PC-9 (cell line): ENCODE measurements around the gene ANKDD1B. TPM values are rescaled to one million over a fixed set of nuclear protein-coding genes. Genes with fewer than 3 reads are reported as not detected.

Experiments used
- BruUV-seq: library from RNA; stranded (reverse); fragments of 400-500 nt; replicated peaks from 2 replicates; lab custom pipeline; 2021; lab: Mats Ljungman, UMichigan
- CTCF ChIA-PET: fragments of 300-600 bp; sonication (Branson Sonifier 250); formaldehyde crosslinking; loops from one replicate; lab custom pipeline; 2022; ENCODE audit warnings: antibody characterized with exemption; lab: Charles Lee
- POLR2A ChIA-PET: fragments of 300-600 bp; sonication (Branson Sonifier 250); formaldehyde crosslinking; loops from one replicate; lab custom pipeline; 2022; ENCODE audit warnings: antibody characterized with exemption; ENCODE audit not compliant: unreplicated experiment; lab: Charles Lee
- DNase-seq, 2 experiments: peaks; one replicate each; pipeline versions ENCODE4 v3.0.0 to v3.0.0-alpha.2; 2015 to 2022; ENCODE audit warnings: mixed read lengths in 1 of 2
- H2AFZ ChIP-seq: fragments of 200-600 bp; sonication (generic); 2 replicates; pipeline ENCODE4 v1.8.1; 2017; ENCODE audit warnings: antibody characterized with exemption
- H3F3A ChIP-seq: fragments of 200-600 bp; sonication (generic); 2 replicates; pipeline ENCODE4 v1.8.1; 2017; ENCODE audit warnings: antibody characterized with exemption, mild to moderate bottlenecking, low read depth; ENCODE audit not compliant: insufficient read depth
- H3K27ac ChIP-seq: fragments of 200-600 bp; sonication (generic); 2 replicates; pipeline ENCODE4 v1.6.1; 2016; ENCODE audit warnings: mixed run types
- H3K27me3 ChIP-seq: fragments of 200-600 bp; sonication (generic); 2 replicates; pipeline ENCODE4 v1.6.1; 2016; ENCODE audit warnings: low read depth, mixed run types; ENCODE audit not compliant: insufficient read depth
- H3K36me3 ChIP-seq: fragments of 200-600 bp; sonication (generic); 2 replicates; pipeline ENCODE4 v1.6.1; 2016; ENCODE audit warnings: low read depth, mixed run types
- H3K4me1 ChIP-seq: fragments of 200-600 bp; sonication (generic); replicated peaks from 2 replicates; pipeline ENCODE4 v1.6.1; 2016; ENCODE audit warnings: mixed run types; ENCODE audit not compliant: insufficient read depth
- H3K4me2 ChIP-seq: fragments of 200-600 bp; sonication (generic); 2 replicates; pipeline ENCODE4 v1.6.1; 2017; ENCODE audit warnings: mixed run types
- H3K4me3 ChIP-seq: fragments of 200-600 bp; sonication (generic); 2 replicates; pipeline ENCODE4 v1.6.1; 2016; ENCODE audit warnings: mixed run types
- H3K79me2 ChIP-seq: fragments of 200-600 bp; sonication (generic); 2 replicates; pipeline ENCODE4 v1.6.1; 2017; ENCODE audit warnings: low read depth, mixed run types
- H3K9me2 ChIP-seq: fragments of 200-600 bp; sonication (generic); 2 replicates; pipeline ENCODE4 v1.8.1; 2017; ENCODE audit warnings: mild to moderate bottlenecking; ENCODE audit not compliant: insufficient read depth
- H3K9me3 ChIP-seq: fragments of 200-600 bp; sonication (generic); 2 replicates; pipeline ENCODE4 v1.8.1; 2016; ENCODE audit warnings: low read depth; ENCODE audit not compliant: insufficient read depth
- H4K20me1 ChIP-seq: fragments of 200-600 bp; sonication (generic); 2 replicates; pipeline ENCODE4 v1.8.1; 2017; ENCODE audit not compliant: insufficient read depth
- EZH2 ChIP-seq: fragments of 200-600 bp; sonication (generic); IDR thresholded peaks from 2 replicates; pipeline ENCODE4 v1.8.0; 2017; ENCODE audit warnings: antibody characterized with exemption, low read depth
- intact Hi-C: fragments of 100-400 bp; cut with micrococcal nuclease; formaldehyde crosslinking; loops from one replicate; pipeline ENCODE4 v1.10.0; 2022; ENCODE audit not compliant: unreplicated experiment
- total RNA-seq: library from RNA; stranded (reverse); gene quantifications from 2 replicates; pipeline ENCODE4 v1.2.3, GENCODE V29; 2021
- TF ChIP-seq, protein P1 (sequence below): fragments of 200-600 bp; sonication (generic); conservative IDR thresholded peaks from 2 replicates; pipeline ENCODE4 v1.6.1; 2017; ENCODE audit warnings: mixed run types, antibody characterized with exemption, mild to moderate bottlenecking, moderate library complexity

The ANKDD1B gene
- total RNA-seq, 1 experiment from 2014 or later, result 0.31 TPM

DNA sequence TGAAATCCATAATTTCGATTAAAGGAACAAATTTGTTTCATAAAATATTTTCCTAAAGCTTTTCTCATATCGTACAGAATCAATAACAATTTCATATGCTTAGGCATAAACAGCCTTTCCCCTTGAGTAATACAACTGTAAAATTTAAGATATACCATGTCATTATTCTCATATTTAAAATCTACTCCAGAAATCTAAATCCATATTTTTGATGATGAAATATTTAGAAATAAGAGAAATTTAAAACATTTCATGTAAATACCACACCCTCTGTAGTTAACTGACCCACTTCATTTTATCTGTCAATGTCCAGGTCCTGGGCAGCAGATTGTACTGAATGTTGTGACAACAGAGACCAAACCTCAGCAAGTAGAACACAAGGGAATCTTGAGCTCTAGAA lies 100.8 kb downstream of the ANKDD1B start:
- intact Hi-C loops, result no loop called here
- peaks cover 12% of the 10 kb centered on the region for H3K4me1 ChIP-seq
- BruUV-seq, result no TSS peak
- ChIA-PET POLR2A (no interaction called here), CTCF (no interaction called here)
- no peaks in the 10 kb centered on the region for H3K27me3 ChIP-seq
- H4K20me1 ChIP-seq, result no peaks in the 10 kb centered on the region; the same call in 1 of the 2 replicates
- peaks cover 45% of the 10 kb centered on the region for H3K79me2 ChIP-seq
- TF ChIP-seq, protein P1, sequence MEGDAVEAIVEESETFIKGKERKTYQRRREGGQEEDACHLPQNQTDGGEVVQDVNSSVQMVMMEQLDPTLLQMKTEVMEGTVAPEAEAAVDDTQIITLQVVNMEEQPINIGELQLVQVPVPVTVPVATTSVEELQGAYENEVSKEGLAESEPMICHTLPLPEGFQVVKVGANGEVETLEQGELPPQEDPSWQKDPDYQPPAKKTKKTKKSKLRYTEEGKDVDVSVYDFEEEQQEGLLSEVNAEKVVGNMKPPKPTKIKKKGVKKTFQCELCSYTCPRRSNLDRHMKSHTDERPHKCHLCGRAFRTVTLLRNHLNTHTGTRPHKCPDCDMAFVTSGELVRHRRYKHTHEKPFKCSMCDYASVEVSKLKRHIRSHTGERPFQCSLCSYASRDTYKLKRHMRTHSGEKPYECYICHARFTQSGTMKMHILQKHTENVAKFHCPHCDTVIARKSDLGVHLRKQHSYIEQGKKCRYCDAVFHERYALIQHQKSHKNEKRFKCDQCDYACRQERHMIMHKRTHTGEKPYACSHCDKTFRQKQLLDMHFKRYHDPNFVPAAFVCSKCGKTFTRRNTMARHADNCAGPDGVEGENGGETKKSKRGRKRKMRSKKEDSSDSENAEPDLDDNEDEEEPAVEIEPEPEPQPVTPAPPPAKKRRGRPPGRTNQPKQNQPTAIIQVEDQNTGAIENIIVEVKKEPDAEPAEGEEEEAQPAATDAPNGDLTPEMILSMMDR, result no peak
- no peak for TF ChIP-seq EZH2
- no peak overlapping the region for H3K27ac ChIP-seq
- no peak for DNase-seq
- peaks cover 7% of the 10 kb centered on the region; the same call in 1 of the 2 replicates for H3F3A ChIP-seq
- H3K4me2 ChIP-seq, result no peak overlapping the region
- H2AFZ ChIP-seq, result no peak overlapping the region
- no peaks in the 10 kb centered on the region for H3K9me3 ChIP-seq
- H3K4me3 ChIP-seq, result no peak overlapping the region
- peaks cover 7% of the 10 kb centered on the region; the same call in 1 of the 2 replicates for H3K36me3 ChIP-seq
- no peaks in the 10 kb centered on the region for H3K9me2 ChIP-seq

DNA sequence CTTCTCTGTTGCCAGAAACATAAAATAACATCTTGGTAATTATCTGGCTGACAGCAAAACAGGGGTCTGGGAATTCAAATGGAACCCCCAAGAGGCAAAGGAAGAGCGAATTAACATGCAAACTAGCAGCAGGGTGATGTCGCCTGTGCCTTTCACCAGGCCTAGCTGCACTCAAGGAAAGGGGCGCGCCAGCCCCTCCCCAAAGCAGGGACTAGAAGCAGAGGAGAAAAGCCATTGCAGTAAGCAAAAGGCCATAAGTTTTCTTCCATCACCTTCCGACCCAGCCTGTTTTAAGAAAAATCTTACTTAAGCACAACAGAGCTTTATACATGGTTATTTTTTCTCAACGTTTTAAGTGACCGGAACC lies 105.4 kb downstream of the ANKDD1B start:
- Histone ChIP-seq H3K4me2 (peak overlapping the region; percentile 93), H2AFZ (peak overlapping the region; percentile 87), H3K9me3 (no peaks in the 10 kb centered on the region), H3K27ac (peak overlapping the region; percentile 55), H3F3A (peaks cover 8% of the 10 kb centered on the region; the same call in 1 of the 2 replicates), H3K4me3 (peak overlapping the region; percentile 72), H3K4me1 (peaks cover 12% of the 10 kb centered on the region), H4K20me1 (no peaks in the 10 kb centered on the region; the same call in 1 of the 2 replicates), H3K36me3 (peaks cover 7% of the 10 kb centered on the region; the same call in 1 of the 2 replicates), H3K9me2 (no peaks in the 10 kb centered on the region), H3K27me3 (no peaks in the 10 kb centered on the region), H3K79me2 (peaks cover 40% of the 10 kb centered on the region)
- DNase-seq, result peak in 1 of 2 experiments; percentile 1
- BruUV-seq, result TSS peak; percentile 51
- TF ChIP-seq EZH2, result no peak
- TF ChIP-seq, protein P1, result no peak
- POLR2A ChIA-PET, result interaction anchor here (0.6 to 0.7 kb wide), 3 partner anchors 239 to 998 kb away, joined by 3 to 48 read pairs (median 11); no protein-coding TSS in a partner anchor
- intact Hi-C loops, result no loop called here
- CTCF ChIA-PET, result no interaction called here

DNA sequence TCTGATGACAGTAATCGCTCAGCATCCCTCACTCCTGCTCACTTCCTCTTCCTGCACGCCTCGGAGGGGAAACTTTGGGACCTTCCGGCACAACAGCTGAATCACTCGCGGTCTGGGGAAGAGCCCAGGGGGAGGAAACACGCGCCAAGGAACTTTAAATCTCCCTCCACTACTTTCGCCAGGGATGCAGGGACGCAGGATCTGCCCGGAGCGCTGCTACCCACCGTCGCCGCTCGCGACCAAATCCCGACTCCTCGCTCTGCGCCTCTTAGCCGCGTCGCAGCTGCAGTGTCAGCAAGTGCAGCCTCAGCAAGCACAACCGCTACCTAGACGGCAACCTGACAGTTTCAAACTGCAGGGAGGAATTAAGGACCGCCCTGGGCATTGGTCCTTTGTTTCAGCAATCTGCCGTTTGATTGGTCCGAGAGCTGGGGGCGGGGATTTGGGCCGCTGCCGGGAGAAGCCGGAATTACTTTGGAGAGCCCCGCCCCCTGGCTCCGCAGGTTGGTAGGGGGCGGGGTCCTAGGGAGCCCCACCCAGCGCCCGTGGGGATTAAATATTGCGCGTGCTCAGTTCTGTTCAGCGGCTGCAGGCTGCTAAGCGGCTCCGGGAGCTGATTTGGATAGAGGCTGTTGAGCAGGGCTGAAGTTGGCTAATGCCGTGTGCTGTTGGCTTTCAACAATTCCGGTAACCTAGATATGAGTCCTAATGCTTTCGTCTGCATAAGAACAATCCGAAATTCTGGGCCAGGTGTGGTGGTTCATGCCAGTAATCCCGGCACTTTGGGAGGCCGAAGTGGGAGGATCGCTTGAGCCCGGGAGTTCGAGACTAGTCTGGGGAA lies 106.0 kb downstream of the ANKDD1B start, which contains the start of gene POC5:
TSS of gene POC5 (minus strand) at position 356 of the 841 bp plus-strand sequence. CDS start 4,500 bp downstream, outside the sequence.
- Histone ChIP-seq H3K9me2 (no peaks in the 10 kb centered on the region), H3K79me2 (peaks cover 39% of the 10 kb centered on the region), H2AFZ (peak within 1 kb of the TSS; percentile 87), H4K20me1 (no peaks in the 10 kb centered on the region; the same call in 1 of the 2 replicates), H3F3A (peaks cover 8% of the 10 kb centered on the region; the same call in 1 of the 2 replicates), H3K36me3 (peaks cover 4% of the 10 kb centered on the region; the same call in 1 of the 2 replicates), H3K27ac (peak within 1 kb of the TSS; percentile 55), H3K27me3 (no peaks in the 10 kb centered on the region), H3K9me3 (no peaks in the 10 kb centered on the region), H3K4me1 (peaks cover 12% of the 10 kb centered on the region), H3K4me3 (peak within 1 kb of the TSS; percentile 72), H3K4me2 (peak within 1 kb of the TSS; percentile 93)
- BruUV-seq, result no TSS peak
- peak; percentile 94 to 98 for DNase-seq
- intact Hi-C loops, result no loop called here
- POLR2A ChIA-PET, result interaction anchor here (0.6 kb wide), 3 partner anchors 240 to 999 kb away, joined by 3 to 48 read pairs (median 12); no protein-coding TSS in a partner anchor
- CTCF ChIA-PET, result no interaction called here
- TF ChIP-seq, protein P1, result no peak
